Astrocyte of the spinal cord (primary cell): Measurements from ENCODE around the gene CTIF.

Experiments used
- DNase-seq: peaks from one replicate; pipeline ENCODE4 v3.0.0; 2011; ENCODE audit warnings: low read depth, low spot score
- H3K4me3 ChIP-seq: 2 replicates; pipeline ENCODE4 v1.5.1; 2011; ENCODE audit warnings: low read depth, mild to moderate bottlenecking, low read length, moderate library complexity
- in situ Hi-C: cut with HindIII; loops from 2 replicates; pipeline ENCODE4 v1.10.0; 2017; ENCODE audit warnings: low sequenced_read_pairs
- TF ChIP-seq, protein P1 (sequence below): IDR thresholded peaks from 2 replicates; pipeline ENCODE4 v1.5.1; 2012; ENCODE audit warnings: low read depth, mild to moderate bottlenecking, low read length, inconsistent platforms

The CTIF gene

DNA sequence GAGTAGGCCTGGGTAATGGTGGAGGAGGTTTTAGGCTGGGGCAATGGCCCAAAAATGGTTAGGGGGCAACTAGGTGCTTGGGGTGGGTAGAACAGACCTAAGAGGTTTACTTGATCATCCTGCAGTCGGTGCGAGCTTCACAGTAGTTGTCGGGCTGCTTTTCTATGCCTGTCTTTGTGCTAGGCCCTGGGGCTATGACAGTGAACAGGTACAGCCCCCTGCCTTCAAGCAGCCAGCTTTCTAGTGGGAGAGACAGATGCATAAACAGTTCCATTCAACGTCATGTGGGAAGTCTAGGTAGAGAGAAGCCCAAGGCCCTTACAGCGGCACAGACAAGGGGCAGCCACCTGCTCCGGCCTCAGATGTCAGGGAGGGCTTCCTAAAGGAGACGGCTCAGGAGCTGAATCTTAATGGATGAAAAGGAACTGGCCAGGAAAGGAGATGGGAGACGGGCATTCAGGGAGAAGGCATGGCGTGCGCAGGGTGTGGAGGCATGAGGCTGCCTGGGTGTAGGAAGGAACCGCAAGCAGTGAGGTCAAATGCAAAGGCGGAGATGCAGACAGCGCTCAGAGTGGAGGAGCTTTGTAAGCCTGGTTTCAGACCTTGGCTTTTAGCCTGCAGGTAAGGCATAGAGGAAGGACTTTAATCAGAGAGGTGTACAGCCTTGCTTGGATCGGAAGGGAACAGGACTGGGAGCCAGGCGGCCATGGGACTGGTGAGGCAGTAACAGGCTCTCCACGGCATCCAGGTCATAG is 6.0 kb downstream of the CTIF start:
- DNase-seq: no peak
- in situ Hi-C loops: no loop called here
- TF ChIP-seq, protein P1, sequence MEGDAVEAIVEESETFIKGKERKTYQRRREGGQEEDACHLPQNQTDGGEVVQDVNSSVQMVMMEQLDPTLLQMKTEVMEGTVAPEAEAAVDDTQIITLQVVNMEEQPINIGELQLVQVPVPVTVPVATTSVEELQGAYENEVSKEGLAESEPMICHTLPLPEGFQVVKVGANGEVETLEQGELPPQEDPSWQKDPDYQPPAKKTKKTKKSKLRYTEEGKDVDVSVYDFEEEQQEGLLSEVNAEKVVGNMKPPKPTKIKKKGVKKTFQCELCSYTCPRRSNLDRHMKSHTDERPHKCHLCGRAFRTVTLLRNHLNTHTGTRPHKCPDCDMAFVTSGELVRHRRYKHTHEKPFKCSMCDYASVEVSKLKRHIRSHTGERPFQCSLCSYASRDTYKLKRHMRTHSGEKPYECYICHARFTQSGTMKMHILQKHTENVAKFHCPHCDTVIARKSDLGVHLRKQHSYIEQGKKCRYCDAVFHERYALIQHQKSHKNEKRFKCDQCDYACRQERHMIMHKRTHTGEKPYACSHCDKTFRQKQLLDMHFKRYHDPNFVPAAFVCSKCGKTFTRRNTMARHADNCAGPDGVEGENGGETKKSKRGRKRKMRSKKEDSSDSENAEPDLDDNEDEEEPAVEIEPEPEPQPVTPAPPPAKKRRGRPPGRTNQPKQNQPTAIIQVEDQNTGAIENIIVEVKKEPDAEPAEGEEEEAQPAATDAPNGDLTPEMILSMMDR: no peak
- no peak overlapping the region for H3K4me3 ChIP-seq

DNA sequence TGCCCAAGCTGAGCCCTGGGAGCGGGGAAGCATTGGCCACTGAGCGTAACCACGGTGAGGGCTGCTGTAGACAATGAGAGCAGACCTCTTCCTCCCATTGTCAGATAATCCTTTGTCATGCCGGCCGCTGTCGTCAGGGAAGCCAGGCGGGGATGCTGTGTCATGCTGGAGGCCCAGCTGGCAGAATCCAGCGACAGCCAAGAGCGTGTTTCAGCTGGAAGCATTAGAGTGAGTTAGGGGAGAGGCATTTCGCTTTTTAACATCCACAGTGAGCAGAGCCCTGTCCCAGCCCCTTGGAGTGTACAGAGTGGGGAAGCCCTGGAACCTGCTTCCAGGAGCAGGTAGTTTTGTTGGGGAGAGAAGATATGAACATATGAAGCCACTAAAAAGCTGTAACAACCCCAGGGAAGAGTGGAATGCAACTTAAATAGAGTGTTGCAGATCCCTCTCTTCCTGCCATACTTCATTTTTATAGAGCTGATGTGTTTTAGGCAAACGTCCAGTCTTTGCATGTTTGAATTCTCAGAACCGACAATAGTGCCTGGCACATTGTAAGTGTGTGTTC is 7.0 kb downstream of the CTIF start:
- no peak overlapping the region for H3K4me3 ChIP-seq
- in situ Hi-C loops: no loop called here
- peak; percentile 67 for DNase-seq
- TF ChIP-seq, protein P1: no peak

DNA sequence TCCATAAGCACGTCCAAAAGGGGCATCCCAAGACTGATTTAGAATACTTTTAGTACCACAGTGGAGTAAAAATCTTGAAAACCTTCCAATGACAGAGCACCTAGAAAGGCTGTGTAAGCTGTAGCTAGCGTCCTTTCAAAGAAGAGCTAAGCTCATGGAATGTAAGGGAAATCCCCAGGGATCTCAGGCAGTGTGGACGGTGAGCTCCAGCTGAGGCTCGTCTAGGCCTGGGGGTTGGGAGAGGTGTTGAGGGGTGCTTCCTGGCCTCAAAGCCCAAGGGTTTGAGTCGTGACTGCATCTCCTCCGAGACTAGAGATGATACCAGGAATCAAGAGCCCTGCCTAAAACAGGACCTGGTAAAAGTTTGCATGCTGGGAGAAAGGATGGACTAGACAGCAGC is 7.6 kb downstream of the CTIF start:
- TF ChIP-seq, protein P1: no peak
- in situ Hi-C loops: no loop called here
- H3K4me3 ChIP-seq: no peak overlapping the region
- DNase-seq: peak; percentile 25

DNA sequence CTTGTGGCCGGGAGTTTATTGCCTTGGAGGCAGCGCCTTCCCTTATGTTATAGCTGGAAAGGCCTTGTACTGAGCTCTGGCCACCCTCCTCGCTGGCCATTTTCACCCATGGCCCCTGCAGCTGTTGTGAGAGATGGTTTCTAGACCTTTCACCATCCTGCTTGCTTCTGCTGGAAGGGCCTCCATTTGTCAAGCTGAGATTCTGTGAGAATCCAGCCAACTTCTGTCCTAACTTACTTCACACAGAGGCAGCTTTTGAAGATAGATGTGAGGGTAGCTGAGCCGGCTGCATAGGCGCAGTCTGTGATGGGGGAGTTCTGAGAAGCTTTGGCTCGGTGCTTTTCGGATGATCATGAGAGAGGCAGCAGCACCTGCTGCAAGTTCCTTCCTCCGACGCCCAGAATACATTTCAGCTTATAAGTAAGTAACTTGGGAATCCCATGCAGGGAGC is 8.7 kb downstream of the CTIF start:
- no peak for DNase-seq
- TF ChIP-seq, protein P1: no peak
- in situ Hi-C loops: no loop called here
- no peak overlapping the region for H3K4me3 ChIP-seq

DNA sequence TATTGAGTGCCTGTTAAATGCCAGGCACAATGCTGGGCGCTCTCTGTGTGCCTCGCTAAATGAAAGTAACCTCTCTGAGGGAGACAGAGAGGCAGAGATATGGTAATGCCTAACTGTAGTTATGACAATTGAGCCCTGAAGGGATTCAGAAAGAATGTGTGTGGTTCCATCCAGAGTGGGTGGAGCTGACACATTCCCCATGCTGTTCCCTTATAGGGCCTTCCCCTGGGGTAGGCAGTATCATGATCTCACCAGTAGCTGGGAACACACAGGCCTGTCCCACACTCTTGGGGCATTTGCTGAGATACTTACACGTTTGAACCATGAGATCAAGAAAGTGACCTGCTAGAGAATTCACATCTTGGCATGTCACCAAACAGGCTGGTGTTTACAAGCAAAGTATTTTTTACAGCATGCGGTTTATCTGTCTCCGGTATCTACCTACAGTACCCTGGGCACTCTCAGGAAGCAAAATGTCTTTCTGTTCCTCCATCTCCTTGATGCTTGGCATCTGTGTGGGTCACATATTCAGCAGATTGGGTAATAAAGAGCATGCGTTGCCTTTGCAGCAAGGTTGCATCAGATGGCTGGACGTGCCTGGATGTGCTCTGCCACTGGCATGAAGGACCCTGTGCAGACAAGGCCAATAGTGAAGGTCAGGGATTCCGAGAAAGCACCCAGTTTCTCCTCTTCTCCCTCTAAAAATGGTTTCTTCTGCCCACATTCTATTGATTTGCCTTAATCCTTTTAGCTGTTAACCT is 9.4 kb downstream of the CTIF start:
- peak; percentile 77 for DNase-seq
- in situ Hi-C loops: no loop called here
- TF ChIP-seq, protein P1: no peak
- no peak overlapping the region for H3K4me3 ChIP-seq

DNA sequence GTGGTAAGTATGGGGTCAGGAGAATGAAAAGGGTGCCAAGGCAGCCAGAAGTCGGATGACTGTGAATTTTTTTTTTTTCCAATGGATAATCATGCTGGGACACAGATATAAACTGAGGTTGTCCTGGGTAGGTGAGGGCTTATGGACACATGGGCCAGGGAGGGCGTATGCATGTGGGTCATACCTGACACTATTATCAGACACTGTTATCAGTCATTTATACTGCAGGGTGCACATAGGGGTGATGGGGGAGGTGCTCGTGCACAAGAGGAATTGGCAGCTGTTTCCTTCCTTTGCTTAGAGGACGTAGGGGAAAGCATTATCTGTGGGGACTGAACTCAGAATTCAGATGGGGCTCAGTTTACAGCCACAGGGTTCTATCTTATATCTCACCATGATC is 10.1 kb downstream of the CTIF start:
- no peak overlapping the region for H3K4me3 ChIP-seq
- in situ Hi-C loops: no loop called here
- no peak for DNase-seq
- TF ChIP-seq, protein P1: no peak
